ENCODE results near the gene PLXNA4.
A peak's percentile ranks its signal among the peaks of the same experiment; 100 is the strongest.
"Not testable (repeated sequence)": the region's sequence is repeated elsewhere in the genome, so short reads cannot be mapped to it uniquely, and the experiment has no call there.

Gene PLXNA4

DNA sequence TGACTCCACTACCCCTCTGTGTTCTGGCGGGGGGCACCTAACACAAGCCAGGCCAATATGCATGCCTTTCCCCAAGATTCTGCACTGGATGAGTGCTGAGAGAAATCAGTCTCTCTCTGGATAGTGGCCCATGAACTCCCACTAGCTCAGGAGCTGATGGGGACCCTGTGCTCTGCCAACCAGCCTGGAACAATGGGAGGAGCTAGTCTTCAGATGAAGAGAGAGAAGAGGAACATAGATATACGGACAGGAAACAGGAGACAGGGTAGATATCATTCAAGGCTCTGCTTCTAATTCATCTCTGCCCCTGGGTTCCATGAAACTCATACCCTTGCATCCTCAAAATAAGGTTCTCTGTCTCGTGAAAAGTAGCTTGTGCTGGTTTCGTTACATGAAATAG lies 27.9 kb upstream of the PLXNA4 start:
- Histone ChIP-seq H3K4me1 (no peaks in the 10 kb centered on the region), H3K36me3 (replicated peaks) (no peaks in the 10 kb centered on the region), H3K27me3 (ENCODE audit: low read depth) (no peaks in the 10 kb centered on the region; the same call in 1 of the 2 replicates), H3K4me3 (no peak overlapping the region), H3K9me3 (no peaks in the 10 kb centered on the region)
- no peak for DNase-seq (ENCODE audit: low spot score in 2 of 2)
- in situ Hi-C loops (cut with MboI; ENCODE audit: low sequenced_read_pairs), result no loop called here

DNA sequence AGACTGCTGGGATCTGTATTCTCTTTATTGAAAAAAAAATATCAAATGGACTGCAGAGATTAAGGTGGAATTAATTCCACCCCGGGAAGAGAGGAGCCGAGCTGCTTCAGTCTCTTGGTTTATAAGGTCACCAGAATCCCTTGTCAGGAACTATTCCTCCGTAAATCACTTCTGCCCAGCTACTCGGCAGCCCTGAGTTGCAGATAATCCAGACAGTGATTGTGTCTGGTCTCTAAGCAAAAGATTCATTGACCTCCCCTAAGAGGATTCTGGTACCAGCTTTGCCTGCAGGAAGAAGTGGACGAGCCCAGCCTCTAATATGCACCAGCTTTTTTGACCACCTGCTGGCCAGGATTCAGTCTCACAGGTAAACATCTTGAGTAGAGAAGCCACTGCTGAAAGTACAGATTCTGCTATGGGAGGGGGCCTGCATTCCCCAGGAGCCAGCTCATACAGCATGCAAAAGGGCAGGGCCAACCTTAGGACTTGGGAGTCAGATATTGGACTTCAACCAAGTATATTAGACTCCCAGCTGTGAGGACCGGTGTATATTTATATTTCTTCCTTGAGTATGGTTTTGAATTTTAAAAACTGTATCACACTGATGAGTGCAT lies 27.1 kb upstream of the PLXNA4 start:
- Histone ChIP-seq H3K9me3 (no peaks in the 10 kb centered on the region), H3K4me1 (no peaks in the 10 kb centered on the region), H3K36me3 (replicated peaks) (no peaks in the 10 kb centered on the region), H3K4me3 (no peak overlapping the region), H3K27me3 (ENCODE audit: low read depth) (no peaks in the 10 kb centered on the region; the same call in 1 of the 2 replicates)
- in situ Hi-C loops (cut with MboI; ENCODE audit: low sequenced_read_pairs), result no loop called here
- no peak for DNase-seq (ENCODE audit: low spot score in 2 of 2)

DNA sequence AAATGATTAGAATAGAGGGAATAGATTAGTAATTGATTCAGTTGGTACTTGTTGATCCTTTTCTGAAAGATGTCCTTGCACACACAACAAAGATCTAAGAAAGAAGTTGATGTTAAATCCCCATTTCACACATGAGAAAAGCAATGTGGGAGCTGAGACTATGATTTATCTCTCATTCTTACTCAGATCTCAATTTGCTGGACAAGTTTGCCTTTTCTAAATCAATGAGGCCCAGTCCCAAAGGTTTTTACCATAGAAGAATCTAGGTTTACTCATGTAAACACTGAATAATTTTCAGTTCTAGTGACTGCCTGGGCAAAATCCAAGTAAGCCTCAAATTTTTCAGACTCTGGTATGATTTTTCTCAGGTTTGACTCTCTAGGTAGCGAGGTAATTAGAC lies 25.5 kb upstream of the PLXNA4 start:
- Histone ChIP-seq H3K9me3 (no peaks in the 10 kb centered on the region), H3K4me3 (no peak overlapping the region), H3K36me3 (replicated peaks) (no peaks in the 10 kb centered on the region), H3K27me3 (ENCODE audit: low read depth) (no peaks in the 10 kb centered on the region; the same call in 1 of the 2 replicates), H3K4me1 (no peaks in the 10 kb centered on the region)
- DNase-seq (ENCODE audit: low spot score in 2 of 2), result no peak
- in situ Hi-C loops (cut with MboI; ENCODE audit: low sequenced_read_pairs), result no loop called here

DNA sequence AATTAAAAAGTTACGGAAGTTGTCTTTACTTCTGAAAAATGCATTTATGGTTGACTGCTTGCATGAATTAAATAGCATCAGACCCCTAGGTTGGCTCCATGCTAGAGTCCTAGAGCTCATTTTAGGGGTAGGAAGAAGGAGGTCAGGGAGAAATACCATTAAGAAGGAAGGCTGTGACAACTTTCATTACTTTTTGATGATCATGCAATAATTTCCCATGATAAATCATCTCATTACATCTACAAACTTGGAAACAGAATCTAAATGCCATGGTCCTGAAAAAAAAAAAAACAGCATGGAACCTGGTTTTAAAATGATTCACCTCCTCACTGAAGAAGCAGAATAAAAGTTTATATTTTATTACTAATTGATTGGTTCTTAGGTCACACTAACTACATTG lies 20.3 kb upstream of the PLXNA4 start:
- H3K27me3 ChIP-seq (ENCODE audit: low read depth), result no peaks in the 10 kb centered on the region; the same call in 1 of the 2 replicates
- no peaks in the 10 kb centered on the region for H3K4me1 ChIP-seq
- H3K9me3 ChIP-seq, result no peaks in the 10 kb centered on the region
- no peak overlapping the region for H3K4me3 ChIP-seq
- no peaks in the 10 kb centered on the region for H3K36me3 ChIP-seq (replicated peaks)
- in situ Hi-C loops (cut with MboI; ENCODE audit: low sequenced_read_pairs), result loop anchor here (25.0 kb wide), 1 partner anchor 909 kb away; no protein-coding TSS in a partner anchor
- DNase-seq (ENCODE audit: low spot score in 2 of 2), result no peak

DNA sequence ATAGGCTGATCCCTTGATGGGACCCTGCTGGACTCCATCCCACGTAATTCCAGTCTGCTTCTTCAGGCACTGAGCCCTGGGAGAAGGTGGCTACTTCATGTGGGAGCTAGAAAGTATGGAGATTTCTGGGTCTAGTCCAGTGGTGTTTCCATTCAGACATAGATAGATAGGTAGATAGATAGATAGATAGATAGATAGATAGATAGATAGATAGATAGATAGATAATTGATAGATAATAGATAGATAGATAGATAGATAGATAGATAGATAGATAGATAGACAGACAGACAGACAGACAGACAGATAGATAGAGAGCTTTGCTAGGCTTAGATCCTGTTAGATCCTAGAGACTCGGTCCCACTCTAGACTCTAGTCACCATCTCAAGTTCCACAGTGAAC lies 18.5 kb upstream of the PLXNA4 start:
- in situ Hi-C loops (cut with MboI; ENCODE audit: low sequenced_read_pairs), result loop anchor here (25.0 kb wide), 1 partner anchor 907 kb away; no protein-coding TSS in a partner anchor
- not testable (repeated sequence) for DNase-seq (ENCODE audit: low spot score in 2 of 2); H3K27me3 ChIP-seq (ENCODE audit: low read depth); H3K4me3 ChIP-seq; H3K9me3 ChIP-seq; H3K4me1 ChIP-seq; H3K36me3 ChIP-seq (replicated peaks)

DNA sequence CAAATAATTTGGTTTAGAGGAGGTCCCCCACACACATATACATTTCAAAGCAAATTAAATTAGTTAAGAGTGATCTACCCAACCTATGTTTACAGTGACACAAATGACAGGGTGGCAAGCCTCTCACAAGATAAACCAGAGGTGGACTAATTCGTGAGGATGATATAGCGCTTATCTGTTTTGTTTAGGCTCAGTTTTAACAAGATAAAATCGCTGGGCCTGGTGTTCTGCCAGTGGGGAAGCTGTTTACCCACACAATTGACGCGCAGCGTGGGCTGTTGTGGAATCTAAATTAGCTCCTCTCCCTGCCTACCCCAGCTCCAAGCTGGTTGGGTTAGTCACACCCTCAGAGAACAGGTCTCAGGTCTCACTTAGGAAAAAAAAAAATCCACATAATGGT lies 16.7 kb upstream of the PLXNA4 start:
- no peak for DNase-seq (ENCODE audit: low spot score in 2 of 2)
- Histone ChIP-seq H3K9me3 (no peaks in the 10 kb centered on the region), H3K4me1 (no peaks in the 10 kb centered on the region), H3K36me3 (replicated peaks) (no peaks in the 10 kb centered on the region), H3K4me3 (no peak overlapping the region), H3K27me3 (ENCODE audit: low read depth) (no peaks in the 10 kb centered on the region; the same call in 1 of the 2 replicates)
- in situ Hi-C loops (cut with MboI; ENCODE audit: low sequenced_read_pairs), result loop anchor here (25.0 kb wide), 1 partner anchor 906 kb away; no protein-coding TSS in a partner anchor

DNA sequence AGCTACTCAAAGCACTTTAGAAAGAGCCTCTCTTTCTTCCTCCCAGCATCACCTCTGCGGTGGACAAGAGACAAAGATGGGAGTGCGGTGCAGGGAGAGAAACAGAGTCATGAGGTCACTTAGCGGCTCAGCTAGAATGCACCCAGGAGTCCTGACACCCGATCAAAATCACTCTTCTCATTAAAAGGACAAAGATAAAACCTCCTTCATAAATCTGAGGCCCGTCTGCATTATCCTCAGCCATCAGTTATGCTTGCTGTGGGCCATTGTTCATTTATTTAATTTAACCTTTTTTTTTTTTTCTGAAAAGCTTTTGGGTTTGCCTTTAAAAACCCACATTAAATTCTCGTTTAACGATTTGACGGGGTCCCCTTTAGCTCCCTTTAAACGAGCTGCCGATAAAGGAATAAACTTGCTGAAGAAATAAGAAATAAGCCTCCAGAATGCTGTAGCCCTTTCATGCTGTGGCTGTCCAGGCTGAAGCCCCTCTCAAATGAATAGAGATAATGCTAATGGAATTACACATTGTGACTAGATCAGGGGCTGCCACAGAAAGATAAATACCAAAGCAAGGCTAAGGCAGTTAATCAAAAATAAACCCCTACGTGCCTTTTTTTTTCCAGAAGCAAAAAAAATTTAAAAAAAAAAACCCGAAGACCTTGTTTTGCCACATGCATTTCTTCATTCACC lies 16.1 kb upstream of the PLXNA4 start:
- Histone ChIP-seq H3K4me3 (no peak overlapping the region), H3K36me3 (replicated peaks) (no peaks in the 10 kb centered on the region), H3K27me3 (ENCODE audit: low read depth) (no peaks in the 10 kb centered on the region; the same call in 1 of the 2 replicates), H3K9me3 (no peaks in the 10 kb centered on the region), H3K4me1 (no peaks in the 10 kb centered on the region)
- DNase-seq (ENCODE audit: low spot score in 2 of 2), result no peak
- in situ Hi-C loops (cut with MboI; ENCODE audit: low sequenced_read_pairs), result loop anchor here (25.0 kb wide), 1 partner anchor 905 kb away; no protein-coding TSS in a partner anchor

DNA sequence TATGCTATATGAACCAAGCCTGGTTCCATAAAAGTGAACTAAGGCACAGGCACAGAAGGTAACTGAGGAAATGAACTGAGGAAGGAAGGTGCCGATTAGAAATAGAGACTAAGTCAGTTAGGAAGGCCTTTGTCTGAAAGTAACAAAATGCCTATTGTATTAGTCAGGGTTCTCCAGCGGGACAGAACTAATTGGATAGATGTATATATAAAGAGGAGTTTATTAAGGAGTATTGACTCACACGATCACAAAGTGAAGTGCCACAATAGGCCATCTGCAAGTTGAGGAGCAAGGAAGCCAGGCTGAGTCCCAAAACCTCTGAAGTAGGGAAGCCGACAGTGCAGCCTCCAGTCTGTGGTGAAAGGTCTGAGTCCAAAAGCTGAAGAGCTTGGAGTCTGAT lies 13.9 kb upstream of the PLXNA4 start:
- Histone ChIP-seq H3K4me1 (no peaks in the 10 kb centered on the region), H3K27me3 (ENCODE audit: low read depth) (peaks cover 4% of the 10 kb centered on the region; the same call in 1 of the 2 replicates), H3K4me3 (no peak overlapping the region), H3K9me3 (no peaks in the 10 kb centered on the region), H3K36me3 (replicated peaks) (no peaks in the 10 kb centered on the region)
- DNase-seq (ENCODE audit: low spot score in 2 of 2), result no peak
- in situ Hi-C loops (cut with MboI; ENCODE audit: low sequenced_read_pairs), result loop anchor here (25.0 kb wide), 1 partner anchor 903 kb away; no protein-coding TSS in a partner anchor

DNA sequence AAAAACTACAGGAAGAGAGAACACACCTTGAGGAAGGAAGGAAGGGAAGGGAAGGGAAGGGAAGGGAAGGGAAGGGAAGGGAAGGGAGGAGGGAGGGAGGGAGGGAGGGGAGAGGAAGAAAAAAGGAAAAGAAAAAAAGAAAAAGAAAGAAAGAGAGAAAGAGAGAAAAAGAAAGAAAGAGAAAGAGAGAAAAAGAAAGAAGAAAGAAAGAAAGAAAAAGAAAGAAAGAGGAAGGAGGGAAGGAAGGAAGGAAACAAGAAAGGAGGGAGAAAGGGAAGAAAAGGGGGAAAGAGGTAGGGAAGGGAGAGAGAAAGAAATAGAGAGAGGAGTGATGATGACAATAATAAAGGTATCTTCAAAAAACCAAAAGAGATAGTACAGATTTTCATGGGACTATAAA lies 12.3 kb upstream of the PLXNA4 start:
- no peaks in the 10 kb centered on the region for H3K36me3 ChIP-seq (replicated peaks)
- no peaks in the 10 kb centered on the region for H3K4me1 ChIP-seq
- DNase-seq (ENCODE audit: low spot score in 2 of 2), result no peak
- no peak overlapping the region for H3K4me3 ChIP-seq
- no peaks in the 10 kb centered on the region for H3K9me3 ChIP-seq
- H3K27me3 ChIP-seq (ENCODE audit: low read depth), result peaks cover 4% of the 10 kb centered on the region; the same call in 1 of the 2 replicates
- in situ Hi-C loops (cut with MboI; ENCODE audit: low sequenced_read_pairs), result loop anchor here (5.0 to 25.0 kb wide), 3 partner anchors 271 to 901 kb away; no protein-coding TSS in a partner anchor

DNA sequence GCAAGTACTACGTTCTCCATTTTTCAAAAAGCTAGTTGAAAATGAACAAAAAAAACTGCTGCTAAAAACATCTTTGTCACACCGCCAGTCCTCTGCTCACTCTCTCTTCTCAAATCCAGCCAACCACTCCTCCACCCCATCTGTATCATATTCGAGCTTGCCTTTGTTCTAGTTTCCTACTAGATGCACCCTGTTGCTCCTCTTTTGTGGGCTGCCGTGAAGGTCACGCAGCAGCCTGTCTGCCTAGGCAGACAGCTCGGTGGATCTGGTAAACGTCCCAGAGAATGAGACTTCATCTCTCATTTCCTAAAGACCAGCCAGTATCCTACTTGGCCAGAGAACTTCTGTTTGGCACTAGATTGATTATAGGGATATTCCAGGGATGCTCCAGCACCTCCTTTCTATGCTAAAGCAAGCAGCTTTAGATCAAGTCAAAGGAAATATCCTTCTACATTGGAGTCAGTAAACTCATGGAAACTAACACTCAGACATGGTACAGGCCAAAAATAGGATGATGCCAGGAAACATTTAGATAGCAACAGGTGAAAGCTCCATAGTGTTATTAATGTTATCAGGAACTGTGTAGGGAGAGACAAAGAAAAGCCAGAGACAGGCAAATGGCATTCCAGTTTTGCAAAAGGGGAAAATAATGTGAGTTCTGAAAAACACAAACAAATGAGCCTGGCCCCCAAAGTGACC lies 8.7 kb upstream of the PLXNA4 start:
- in situ Hi-C loops (cut with MboI; ENCODE audit: low sequenced_read_pairs), result loop anchor here (5.0 to 25.0 kb wide), 3 partner anchors 268 to 898 kb away; no protein-coding TSS in a partner anchor
- Histone ChIP-seq H3K4me1 (no peaks in the 10 kb centered on the region), H3K36me3 (replicated peaks) (no peaks in the 10 kb centered on the region), H3K9me3 (no peaks in the 10 kb centered on the region), H3K27me3 (ENCODE audit: low read depth) (peaks cover 4% of the 10 kb centered on the region; the same call in 1 of the 2 replicates), H3K4me3 (no peak overlapping the region)
- DNase-seq (ENCODE audit: low spot score in 2 of 2), result no peak

DNA sequence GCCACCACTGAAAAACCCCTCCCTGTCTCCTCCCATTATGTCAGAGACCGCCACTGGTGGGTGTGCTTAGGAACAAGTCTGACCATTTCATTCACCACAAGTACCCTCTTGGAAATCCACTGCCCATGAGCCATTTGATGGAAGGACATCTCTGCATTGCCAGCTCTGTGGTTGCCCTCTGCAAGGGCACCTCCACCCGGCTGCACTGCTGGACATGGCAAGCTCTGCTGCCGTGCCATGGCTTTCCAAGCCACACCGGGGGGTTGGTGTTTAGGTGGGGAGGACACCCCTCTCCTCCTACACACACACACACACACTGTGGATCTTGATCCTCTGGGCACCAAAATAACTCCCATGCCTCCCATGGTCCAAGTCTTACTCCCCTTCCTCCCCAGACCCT lies 5.2 kb upstream of the PLXNA4 start:
- H3K9me3 ChIP-seq, result no peaks in the 10 kb centered on the region
- no peaks in the 10 kb centered on the region for H3K4me1 ChIP-seq
- H3K27me3 ChIP-seq (ENCODE audit: low read depth), result peaks cover 27% of the 10 kb centered on the region
- in situ Hi-C loops (cut with MboI; ENCODE audit: low sequenced_read_pairs), result loop anchor here (10.0 to 25.0 kb wide), 2 partner anchors 637 to 894 kb away; no protein-coding TSS in a partner anchor
- no peak for DNase-seq (ENCODE audit: low spot score in 2 of 2)
- no peaks in the 10 kb centered on the region for H3K36me3 ChIP-seq (replicated peaks)
- H3K4me3 ChIP-seq, result no peak overlapping the region

DNA sequence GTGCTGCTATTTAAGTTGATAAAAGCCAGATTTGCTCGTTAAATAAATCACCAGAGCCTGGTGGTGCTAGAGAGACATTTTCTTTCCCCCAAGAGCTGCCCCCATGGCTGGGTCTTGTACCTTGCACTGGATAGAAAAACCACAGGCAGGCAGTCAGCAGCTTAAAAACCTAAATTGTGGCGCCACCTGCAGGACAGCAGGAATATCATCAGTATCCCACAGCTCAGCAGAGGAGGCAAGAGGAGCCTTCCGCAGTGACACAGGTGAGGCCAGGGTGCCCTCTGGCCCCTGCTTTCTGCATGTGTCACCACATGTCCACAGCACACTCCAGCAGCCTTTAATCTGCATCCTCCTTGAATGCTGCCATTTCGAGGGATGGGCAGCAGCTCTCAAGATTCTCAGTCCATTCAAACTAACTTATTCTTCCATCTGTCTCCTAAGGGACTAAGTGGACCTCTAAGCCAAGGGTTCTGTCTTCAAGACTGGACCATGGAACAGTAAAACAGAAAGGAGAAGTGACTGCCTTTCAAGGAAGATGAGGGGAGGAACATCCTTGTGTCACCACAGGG lies 4.5 kb upstream of the PLXNA4 start:
- peaks cover 34% of the 10 kb centered on the region for H3K27me3 ChIP-seq (ENCODE audit: low read depth)
- DNase-seq (ENCODE audit: low spot score in 2 of 2), result peak; percentile 59 to 75
- H3K36me3 ChIP-seq (replicated peaks), result no peaks in the 10 kb centered on the region
- no peaks in the 10 kb centered on the region for H3K4me1 ChIP-seq
- no peaks in the 10 kb centered on the region for H3K9me3 ChIP-seq
- H3K4me3 ChIP-seq, result no peak overlapping the region
- in situ Hi-C loops (cut with MboI; ENCODE audit: low sequenced_read_pairs), result loop anchor here (10.0 to 25.0 kb wide), 2 partner anchors 636 to 894 kb away; no protein-coding TSS in a partner anchor

DNA sequence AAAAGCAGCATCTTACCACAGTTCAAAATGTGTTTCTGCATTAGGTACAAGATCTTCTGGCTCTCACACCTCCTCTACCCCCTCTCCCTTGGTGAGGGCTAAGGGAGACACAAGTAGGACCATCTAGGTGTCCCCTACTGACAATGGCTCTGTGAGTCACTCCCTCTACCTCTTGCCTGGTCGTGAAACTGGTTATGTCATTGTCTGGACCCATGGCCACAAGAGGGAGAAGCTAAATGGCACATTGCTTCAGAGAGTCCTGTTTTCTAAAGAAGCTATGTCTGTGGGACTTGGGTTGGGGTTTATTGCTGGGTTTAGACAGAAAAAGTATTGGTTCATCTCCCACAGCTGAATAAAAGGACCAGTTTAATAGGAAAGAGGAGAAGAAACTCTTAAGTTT lies 4.0 kb upstream of the PLXNA4 start:
- H3K4me3 ChIP-seq, result no peak overlapping the region
- no peaks in the 10 kb centered on the region for H3K9me3 ChIP-seq
- H3K4me1 ChIP-seq, result no peaks in the 10 kb centered on the region
- in situ Hi-C loops (cut with MboI; ENCODE audit: low sequenced_read_pairs), result loop anchor here (10.0 to 25.0 kb wide), 2 partner anchors 635 to 893 kb away; no protein-coding TSS in a partner anchor
- H3K36me3 ChIP-seq (replicated peaks), result no peaks in the 10 kb centered on the region
- DNase-seq (ENCODE audit: low spot score in 2 of 2), result no peak
- H3K27me3 ChIP-seq (ENCODE audit: low read depth), result peaks cover 36% of the 10 kb centered on the region
